Measurements from ENCODE around the gene CCDC33. TPM values are rescaled to one million over a fixed set of nuclear protein-coding genes. Genes with fewer than 3 reads are reported as not detected.

The CCDC33 gene
- polyA plus RNA-seq (ENCODE audit: insufficient read length in 3 of 3), result 1 to 10 TPM; 3.9 to 4.7 (median 3.9) TPM

DNA sequence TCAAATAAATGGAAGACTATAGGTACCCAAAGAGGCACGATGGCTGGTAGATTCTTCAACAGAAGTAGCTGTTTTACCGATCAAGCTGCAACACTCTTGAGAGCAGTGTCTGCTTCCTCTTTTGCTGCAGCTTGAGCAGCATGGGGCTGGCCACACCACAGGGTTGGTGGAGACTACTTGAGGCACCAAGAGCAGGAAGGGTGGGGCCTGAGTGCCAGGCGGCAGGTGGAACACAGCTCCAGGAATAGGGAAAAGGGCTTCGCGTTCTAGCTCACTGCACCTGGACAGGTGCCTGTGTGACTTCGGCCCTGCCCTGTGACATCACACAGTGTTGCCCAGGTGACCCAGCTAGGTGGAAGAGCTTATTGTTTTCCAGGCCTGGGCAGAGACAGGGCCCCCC, at the start of gene CCDC33:
CCDC33 (plus strand) TSS at position 365 of the 400 bp plus-strand sequence. CDS start 394 bp downstream, outside the sequence.
- no peak for DNase-seq (ENCODE audit: low read depth in 3 of 3, low spot score in 2 of 3)

DNA sequence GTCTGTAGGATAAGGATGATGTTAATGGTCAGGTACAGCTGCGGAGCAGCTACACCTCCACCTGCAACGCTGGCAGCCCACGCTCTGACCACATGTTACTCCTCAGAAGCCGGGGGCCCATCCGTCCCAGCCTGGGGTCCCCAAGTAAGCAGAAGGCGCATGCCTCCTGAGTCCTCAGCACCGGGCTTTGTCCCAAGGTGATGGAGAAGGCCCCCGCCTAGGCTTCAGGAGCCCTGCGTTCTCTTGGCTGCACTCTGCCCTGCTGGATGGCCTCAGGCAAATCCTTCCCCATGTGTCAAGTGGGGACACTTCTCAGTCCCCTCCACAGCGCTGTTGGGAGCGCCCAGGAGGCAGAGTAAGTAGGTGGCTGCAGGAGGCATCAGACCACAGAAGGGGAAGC, 47.9 kb upstream of the CCDC33 start:
- no peak for DNase-seq (ENCODE audit: low read depth in 3 of 3, low spot score in 2 of 3)

DNA sequence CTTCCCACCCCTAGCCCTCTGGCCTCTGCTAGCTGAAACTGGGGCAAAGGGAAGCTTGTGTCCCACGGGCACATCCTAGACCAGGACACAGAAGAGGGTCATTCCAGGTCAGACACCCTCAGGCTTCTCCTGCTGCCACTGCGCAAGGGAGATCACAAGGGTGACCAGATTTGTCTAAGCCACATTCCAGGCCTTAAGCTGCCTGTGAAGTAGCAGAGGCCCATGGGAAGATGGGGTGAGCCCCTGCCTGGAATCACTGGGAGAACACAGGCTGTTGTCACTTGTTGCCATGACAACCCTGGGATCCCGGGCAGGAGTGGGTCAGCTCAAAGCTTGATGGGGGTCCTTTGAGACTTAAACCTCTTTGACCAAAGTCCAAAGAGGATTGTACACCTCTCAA, 44.3 kb upstream of the CCDC33 start:
- no peak for DNase-seq (ENCODE audit: low read depth in 3 of 3, low spot score in 2 of 3)

DNA sequence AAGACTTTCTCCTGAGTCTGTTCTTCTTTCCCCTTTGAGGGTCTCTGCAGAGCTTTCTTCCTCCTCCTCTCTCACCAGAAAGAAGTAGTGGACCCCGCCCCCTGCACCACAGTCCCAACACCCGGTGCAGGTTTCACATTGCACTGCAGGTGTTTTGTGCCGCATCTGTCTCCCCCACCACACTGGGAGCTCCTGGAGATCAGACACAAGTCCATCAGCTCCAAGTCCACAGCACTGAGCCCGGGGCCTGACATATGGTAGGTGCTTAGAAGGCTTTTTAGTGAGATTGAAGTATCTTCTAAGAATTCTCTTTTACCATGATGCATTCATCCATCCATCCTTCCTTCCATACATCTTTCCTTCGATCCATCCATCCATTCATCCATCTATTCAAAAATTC, 43.4 kb upstream of the CCDC33 start:
- no peak for DNase-seq (ENCODE audit: low read depth in 3 of 3, low spot score in 2 of 3)

DNA sequence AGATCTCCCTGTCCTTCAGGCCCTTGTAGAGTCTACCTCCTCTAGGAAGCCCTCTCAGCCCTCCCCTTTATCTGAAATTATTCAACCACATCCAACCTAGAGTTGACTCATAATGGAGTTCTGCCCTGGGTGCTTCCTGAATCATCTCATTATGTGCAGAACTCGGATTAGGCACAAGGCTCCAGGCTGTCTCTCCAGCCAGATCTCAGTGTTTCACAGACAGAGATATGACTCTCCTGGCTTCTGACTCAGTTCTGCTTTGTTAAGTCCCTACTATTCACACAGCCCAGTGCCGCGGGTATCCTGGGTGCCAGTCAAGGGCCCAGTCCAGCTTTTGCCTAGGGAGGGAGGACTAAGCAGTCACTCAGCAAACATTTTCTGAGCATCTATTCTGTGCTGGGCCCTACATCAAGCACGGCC, 42.8 kb upstream of the CCDC33 start:
- DNase-seq (ENCODE audit: low read depth in 3 of 3, low spot score in 2 of 3), result no peak

DNA sequence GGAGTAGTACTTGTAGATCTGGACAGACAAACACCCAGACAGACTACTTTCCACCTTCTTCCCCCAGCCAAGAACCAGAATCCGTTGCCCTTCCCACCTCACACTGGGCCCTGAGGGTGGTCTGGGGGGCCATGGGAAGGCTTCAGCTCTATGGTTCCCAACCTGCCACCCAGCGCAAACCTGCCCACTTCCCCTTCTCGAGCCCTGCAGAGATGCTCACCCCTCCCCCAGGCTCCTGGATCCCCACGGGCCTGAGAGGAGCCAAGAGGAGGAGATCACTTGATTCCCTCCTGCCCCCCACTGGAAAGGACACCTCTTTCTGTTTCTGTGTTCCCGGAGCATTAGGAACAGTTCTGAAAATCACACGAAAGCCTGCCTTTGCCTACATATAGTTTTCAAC, 42.2 kb upstream of the CCDC33 start:
- DNase-seq (ENCODE audit: low read depth in 3 of 3, low spot score in 2 of 3), result no peak

DNA sequence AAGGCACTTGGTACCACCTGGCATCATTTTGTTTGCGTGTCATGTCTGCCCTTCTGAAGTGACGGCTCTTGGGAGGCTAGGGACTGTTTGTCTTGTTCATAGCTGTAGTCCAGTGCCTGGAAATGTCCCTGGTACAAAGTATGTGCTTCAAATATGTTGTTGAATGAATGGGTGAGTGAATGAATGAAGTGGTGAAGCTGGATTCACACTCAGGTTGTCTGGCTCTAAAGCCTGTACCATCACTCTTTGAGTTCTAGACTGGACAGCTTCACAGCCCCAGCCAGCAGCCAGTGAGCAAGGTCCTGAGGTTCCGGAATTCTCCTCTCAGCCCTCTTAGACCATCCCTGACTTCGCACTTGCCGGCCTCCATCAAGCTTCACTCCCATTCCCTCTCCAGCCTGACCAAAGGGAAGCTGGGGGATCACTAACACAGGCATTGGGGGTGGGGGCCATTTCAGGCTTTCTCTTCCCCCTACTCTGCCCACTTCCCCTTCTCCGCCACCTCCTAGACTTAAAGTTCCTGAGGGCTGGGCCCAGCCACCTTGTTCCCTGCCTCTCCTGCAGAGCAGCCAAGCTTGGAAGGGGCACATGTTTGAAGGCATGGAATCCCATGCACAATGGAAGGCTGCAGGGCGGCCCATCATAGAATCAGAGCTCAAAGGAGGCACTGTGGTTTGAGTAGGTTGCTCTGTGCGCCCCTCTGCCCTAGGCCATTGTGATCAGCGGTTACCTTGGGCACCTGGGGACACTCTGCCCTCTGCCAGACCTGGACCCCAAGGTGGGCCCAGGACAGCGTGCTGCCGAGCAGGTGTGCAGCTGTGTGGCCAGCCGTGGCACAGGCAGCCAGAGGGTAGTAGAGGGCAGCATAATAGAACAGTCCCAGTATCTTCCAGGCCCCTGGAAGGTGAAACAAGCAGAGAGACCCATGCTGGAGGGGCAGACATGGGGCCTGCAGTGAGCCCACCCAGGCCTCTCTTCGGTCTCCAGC, 41.3 kb upstream of the CCDC33 start:
- no peak for DNase-seq (ENCODE audit: low read depth in 3 of 3, low spot score in 2 of 3)

DNA sequence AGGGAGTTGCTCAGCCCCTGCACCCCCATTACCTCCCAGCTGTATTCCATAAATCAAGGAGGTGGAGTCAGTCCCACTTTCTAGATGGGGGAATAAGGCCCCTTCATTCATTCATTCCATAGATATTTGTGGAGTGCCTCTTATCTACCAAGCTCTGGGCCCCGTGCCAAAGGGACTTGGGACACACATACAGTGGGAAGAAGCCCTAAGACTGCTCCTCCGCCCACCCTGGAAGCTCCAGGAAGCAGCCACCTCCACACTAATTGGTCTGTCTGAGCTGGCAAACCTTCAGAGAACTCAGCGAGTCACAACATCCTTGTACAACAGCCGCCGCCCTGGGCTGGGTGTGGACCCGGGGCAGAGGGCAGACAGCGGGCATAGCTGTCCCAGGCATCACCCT, 40.0 kb upstream of the CCDC33 start:
- DNase-seq (ENCODE audit: low read depth in 3 of 3, low spot score in 2 of 3), result no peak

DNA sequence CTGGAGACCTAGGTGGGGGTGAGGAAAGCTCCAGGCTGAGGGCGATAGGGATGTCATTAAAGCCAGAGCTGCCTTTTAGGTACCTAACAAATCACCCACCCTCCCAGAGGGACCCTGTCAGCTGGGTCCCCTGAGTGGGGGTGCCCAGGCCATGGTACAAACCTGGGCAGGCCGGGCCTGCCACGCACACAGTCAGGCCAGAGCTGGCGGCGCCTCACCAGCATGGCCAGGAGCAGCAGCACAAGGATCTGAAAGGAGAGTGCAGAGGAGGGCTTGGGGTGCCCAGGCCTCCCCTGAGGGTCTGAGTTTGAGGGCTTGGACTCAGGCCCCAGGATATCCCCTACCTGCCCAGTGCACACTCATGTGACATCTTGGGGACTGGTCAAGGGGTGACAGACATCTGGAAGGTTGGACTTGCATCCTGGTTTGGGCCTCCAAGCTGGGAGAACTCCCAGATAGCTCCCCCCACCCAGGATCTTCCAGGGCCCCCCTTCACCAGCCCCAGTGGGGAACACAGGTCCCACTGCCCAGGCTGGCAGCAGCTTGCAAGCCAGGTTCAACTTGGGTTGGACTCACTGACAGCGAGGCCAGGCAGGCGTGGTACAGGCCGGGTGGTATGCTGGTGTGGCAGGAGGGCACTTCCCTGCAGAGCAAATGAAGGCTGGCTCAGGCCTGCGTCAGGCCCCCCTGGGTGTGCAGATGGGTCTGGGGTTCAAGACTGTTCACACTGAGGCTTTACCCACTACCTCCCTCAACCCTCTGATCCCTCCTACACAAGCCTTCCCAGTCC, 38.8 kb upstream of the CCDC33 start:
- no peak for DNase-seq (ENCODE audit: low read depth in 3 of 3, low spot score in 2 of 3)

DNA sequence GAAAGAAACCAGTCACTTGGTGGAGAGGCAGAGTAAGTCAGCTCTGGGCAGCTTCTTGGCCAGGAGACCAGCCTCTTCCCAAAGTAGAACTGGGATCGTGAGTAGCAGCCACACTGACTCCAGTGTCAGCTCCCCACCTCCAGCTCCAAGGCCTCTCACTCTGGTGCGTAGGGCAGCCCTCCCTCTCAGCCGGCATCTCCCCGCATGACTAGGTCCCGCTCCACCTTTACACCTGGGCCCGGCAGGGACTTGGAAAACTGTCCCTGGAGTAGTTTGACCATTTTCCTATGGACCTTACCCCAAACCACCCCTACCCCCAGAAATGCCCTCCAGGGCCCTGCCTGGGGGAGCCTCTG, 36.9 kb upstream of the CCDC33 start:
- DNase-seq (ENCODE audit: low read depth in 3 of 3, low spot score in 2 of 3), result no peak

DNA sequence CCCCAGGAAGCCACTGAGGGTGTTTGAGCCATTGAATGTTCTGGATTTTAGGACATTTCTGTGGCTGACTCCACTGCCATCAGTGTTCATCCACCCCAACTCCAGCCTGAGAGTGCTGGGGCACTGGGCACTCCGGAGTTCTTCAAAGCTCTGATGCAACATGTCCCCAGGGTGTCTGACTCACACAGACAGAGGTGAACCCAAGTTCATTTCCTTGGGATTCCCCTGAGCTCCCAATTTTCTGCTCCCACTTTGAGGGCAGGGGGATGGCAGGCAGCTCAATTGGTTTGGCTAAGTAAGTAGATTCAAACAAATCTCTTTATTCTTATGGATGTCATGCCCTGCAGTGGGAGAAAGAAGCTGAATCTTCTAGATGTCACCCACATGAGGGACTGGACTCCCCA, 35.7 kb upstream of the CCDC33 start:
- no peak for DNase-seq (ENCODE audit: low read depth in 3 of 3, low spot score in 2 of 3)

DNA sequence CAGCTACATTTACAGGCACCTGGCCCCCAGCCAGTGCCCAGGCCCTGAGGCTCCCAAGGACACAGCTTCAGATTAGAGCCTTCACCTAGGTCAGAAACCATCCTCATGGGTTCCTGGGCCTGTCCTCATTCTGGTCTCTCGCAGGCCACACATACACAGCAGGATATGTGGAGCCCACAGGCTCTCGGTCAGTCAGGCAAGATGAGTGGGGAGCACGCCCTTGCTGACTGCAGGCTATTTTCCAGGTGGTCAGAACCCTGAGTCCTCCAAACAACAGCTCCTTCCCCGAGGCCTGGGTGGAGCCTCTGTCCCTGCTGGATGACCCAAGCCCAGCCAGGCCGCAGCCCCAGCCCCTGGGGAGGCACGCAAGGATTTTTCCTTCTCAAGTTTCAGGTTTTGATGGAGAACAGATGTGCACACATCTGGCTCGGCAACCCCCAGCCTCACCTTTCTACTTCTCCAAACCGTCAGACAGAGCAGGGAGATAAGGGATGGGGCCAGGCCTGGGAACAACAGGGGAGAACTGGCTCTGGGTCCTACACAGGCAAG, 35.2 kb upstream of the CCDC33 start:
- DNase-seq (ENCODE audit: low read depth in 3 of 3, low spot score in 2 of 3), result no peak

DNA sequence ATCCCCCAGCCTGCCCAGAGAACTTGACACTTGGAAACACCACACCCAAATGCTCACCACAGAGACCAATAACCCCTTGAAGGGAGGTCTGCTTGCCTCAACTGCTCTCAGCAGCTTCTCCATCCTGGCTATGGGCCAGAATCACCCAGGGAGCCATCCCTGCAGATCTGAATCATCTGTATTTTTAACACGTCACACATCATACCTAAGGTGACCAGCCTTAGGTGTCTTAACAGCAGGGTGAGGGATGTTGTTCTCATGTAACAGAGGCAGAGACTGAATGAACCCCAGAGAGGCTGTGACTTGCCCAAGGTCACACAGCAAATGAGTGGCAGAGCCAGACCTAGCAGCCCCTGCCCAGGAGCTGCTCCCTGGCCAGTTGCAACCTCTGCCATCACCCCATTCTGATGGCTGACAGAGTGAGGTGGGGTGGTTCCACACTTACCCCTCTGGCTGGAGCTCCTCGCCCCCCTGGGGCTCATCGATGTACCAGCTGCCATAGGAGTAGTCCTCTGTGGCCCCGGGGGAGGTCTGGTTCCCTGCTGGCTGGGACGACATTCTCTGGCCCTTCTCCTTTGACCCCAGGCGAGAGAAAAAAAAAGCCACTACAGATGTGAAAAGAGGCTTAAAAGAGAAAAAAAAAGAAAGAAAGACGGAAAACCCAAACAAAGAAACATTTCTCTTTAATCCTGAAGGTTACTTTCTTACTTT, 34.3 kb upstream of the CCDC33 start:
- DNase-seq (ENCODE audit: low read depth in 3 of 3, low spot score in 2 of 3), result no peak

DNA sequence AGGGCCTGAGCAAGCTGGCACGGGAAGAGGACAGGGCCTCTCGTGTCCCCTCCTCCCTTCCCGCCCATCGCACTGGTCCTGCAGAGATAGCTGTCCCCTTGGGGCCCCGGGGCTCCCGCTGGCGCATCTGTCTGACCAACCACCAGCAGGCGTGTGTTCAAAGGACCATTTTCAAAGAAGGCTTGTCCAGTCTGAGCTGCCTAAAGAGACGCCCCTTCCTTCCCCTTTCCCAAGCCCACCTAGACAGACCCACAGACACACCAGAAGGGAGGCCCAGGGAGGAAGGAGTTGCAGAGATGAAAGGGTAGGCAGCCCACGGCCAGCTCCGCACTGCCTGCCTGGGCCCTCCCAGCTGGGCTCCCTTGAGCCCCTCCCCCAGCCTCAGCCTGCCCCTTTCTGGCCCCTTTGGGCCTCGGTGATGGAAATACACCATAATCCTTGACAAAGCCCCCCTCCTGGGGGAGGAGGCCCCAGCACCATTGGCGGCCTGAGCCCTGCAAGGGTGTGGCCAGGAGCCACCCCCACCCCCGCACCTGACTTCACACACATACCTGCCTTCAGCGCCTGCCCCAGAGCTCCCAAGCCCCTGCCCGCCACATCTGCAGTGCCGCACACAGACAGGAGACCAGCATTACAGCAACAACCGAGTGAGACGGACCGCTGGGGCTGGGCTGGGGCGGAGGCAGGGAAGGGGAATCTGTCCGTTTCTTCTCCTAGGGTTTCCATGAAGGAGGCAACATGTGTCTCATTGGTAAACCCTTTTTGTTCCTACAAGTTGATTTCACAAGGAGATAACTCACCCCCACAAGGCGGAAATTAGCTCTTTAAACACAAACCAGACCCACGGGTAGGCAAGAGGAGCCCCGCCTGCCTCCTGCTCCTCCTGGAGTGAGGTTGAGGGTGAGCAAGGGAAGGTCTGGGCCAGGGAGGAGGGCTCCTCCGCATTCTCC, 33.4 kb upstream of the CCDC33 start, which contains the start of gene STRA6:
STRA6 (minus strand) TSS at position 336 of the 950 bp plus-strand sequence. CDS start 520 bp downstream, outside the sequence.
- DNase-seq (ENCODE audit: low read depth in 3 of 3, low spot score in 2 of 3), result no peak

DNA sequence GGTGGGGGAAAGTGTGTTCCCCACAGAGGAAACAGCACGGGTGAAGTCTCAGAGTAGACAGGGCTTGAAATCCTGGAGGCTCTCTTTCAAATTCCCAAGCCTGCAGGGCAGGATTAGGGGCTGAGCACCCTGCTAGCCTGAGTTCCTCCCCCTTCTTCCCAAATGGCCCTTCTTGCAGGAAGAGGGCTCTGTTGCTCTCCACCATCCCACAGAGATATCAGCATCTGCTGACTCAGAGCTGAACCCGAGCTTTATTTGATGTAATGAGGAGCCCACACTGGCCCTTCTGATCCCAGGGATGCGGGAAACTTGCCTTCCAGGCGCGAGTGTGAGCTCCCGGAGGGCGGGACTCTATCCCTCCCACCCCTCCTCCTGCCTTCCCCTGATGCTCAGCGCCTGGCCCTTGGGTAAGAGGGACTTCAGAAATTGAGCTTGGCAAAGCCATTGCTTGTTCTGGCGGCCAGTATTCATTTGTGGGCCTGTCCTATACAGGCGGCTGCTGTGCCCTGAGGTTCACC, 32.2 kb upstream of the CCDC33 start:
- DNase-seq (ENCODE audit: low read depth in 3 of 3, low spot score in 2 of 3), result no peak

DNA sequence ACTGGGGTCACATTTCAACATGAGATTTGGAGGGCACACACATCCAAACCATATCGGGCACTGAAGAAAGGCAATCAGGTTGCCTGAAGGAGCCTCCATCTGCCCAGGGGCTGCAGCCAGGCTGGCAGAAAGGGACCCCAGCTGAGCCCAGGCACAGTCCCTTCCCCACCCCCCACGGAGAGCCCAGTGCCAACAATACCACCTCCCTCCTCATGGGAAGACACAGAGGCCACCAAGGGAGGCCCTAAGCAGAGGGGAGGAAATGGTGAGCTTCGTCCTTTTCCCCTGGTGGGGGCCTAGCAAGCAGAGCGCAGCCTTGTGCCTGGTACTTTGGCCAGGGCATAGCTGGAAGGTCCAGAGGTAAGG, 30.6 kb upstream of the CCDC33 start:
- no peak for DNase-seq (ENCODE audit: low read depth in 3 of 3, low spot score in 2 of 3)

DNA sequence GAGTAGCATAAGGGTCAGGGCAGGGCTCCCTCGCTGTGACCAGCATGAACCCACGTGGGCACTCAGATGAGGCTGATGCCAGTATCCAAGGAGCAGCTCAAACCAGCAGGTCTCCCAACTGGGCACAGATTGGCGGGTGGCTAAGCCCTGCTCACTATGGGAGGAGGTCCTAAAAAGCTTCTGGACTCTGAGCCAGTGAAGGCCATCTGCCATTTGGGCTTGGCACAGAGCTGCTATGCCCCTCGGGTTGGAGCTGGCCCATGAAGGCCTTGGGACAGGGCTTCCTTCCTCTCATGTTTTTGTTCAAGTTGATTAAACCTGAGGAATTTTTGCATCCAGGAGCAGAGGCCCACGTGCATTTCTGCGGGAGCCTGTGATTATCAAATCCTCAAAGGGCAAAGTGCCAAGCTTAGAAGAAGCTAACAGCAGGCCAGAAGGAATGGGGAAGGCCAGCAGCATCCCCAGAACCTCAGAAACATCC, 29.3 kb upstream of the CCDC33 start:
- no peak for DNase-seq (ENCODE audit: low read depth in 3 of 3, low spot score in 2 of 3)

DNA sequence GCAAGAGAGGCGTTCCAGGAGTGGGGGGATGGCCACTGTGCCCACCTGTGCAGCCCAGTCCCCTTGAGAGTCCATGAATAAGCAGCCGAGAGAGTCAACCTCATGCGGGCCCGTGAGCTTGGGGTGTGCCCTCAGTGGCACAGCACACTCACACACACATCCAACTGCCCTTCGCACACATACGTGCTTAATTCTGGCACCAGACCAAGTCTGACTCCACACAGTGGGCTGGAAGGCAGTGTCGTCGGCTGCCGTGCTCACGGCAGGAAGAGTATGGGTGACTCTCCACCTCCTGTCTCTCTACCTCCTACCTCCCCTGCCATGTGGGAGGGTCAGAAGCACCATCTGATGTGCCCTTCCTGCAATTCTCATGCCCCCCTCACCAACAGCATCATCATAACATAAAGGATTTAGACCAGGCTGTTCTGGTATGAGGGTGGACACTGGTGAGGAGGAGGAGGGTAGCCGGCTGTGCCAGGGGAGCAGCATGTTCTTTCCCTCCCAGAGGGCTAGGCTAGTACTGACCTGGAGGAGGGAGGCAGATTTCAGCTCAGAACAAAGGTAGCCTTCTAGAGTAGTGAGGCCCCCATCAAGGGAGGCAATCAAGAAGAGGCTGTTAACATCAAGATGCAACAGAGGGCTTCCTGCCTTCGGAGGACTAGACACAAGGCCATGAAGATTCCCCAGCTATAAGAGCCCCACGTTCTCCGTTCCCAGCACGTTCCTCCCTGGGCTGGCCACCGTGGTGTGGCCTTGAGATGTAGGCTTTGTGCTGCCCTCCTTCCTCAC, 28.3 kb upstream of the CCDC33 start:
- no peak for DNase-seq (ENCODE audit: low read depth in 3 of 3, low spot score in 2 of 3)

All from right renal cortex interstitium (tissue), 3 donors.